Esophagus squamous epithelium (tissue), 4 donors: ENCODE results near the gene TP53RK.

Experiments
- POLR2A ChIP-seq, 4 donors: fragments of 450-650 bp; IDR thresholded peaks; one replicate each; pipeline ENCODE4 v1.6.1; 2017; ENCODE audit warnings: antibody characterized with exemption in 4 of 4, mild to moderate bottlenecking in 4 of 4, moderate library complexity in 3 of 4
- TF ChIP-seq, protein P1 (sequence below), 6 experiments: fragments of 450-650 bp in 4 of 6; fragments of 200-600 bp in 2 of 6; sonication (generic) in 2 of 6; IDR thresholded peaks; one replicate each; pipeline ENCODE4 v1.5.1; 2016 to 2019; ENCODE audit warnings: antibody characterized with exemption in 6 of 6, mild to moderate bottlenecking in 4 of 6, moderate library complexity in 4 of 6

- TF ChIP-seq POLR2A (IDR thresholded peaks at IDR 0.05) = no peak
- TF ChIP-seq, protein P1, sequence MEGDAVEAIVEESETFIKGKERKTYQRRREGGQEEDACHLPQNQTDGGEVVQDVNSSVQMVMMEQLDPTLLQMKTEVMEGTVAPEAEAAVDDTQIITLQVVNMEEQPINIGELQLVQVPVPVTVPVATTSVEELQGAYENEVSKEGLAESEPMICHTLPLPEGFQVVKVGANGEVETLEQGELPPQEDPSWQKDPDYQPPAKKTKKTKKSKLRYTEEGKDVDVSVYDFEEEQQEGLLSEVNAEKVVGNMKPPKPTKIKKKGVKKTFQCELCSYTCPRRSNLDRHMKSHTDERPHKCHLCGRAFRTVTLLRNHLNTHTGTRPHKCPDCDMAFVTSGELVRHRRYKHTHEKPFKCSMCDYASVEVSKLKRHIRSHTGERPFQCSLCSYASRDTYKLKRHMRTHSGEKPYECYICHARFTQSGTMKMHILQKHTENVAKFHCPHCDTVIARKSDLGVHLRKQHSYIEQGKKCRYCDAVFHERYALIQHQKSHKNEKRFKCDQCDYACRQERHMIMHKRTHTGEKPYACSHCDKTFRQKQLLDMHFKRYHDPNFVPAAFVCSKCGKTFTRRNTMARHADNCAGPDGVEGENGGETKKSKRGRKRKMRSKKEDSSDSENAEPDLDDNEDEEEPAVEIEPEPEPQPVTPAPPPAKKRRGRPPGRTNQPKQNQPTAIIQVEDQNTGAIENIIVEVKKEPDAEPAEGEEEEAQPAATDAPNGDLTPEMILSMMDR (IDR thresholded peaks at IDR 0.05) = no peak
Observed at GRCh38 chr20:46642265-46642968, 46.8 kb downstream of the TP53RK start.
